ENCODE measurements around the gene NUTM1.

NUTM1 gene

GRCh38 chr15:34349769-34350168 lies 6.7 kb downstream of the NUTM1 start:
- TF ChIP-seq GATA3 (IDR thresholded peaks at IDR 0.05; ENCODE audit: low read depth, low read length) (no peak), GATA2 (IDR thresholded peaks at IDR 0.05; ENCODE audit: low read depth, low read length) (no peak)

GRCh38 chr15:34353627-34354026 lies 10.5 kb downstream of the NUTM1 start:
- no peak for TF ChIP-seq GATA2 (IDR thresholded peaks at IDR 0.05; ENCODE audit: low read depth, low read length)
- no peak for TF ChIP-seq GATA3 (IDR thresholded peaks at IDR 0.05; ENCODE audit: low read depth, low read length)

GRCh38 chr15:34354286-34354685 lies 11.2 kb downstream of the NUTM1 start:
- TF ChIP-seq GATA3 (IDR thresholded peaks at IDR 0.05; ENCODE audit: low read depth, low read length) (no peak), GATA2 (IDR thresholded peaks at IDR 0.05; ENCODE audit: low read depth, low read length) (no peak)

GRCh38 chr15:34355241-34355640 lies 12.1 kb downstream of the NUTM1 start:
- TF ChIP-seq GATA2 (IDR thresholded peaks at IDR 0.05; ENCODE audit: low read depth, low read length) (no peak), GATA3 (IDR thresholded peaks at IDR 0.05; ENCODE audit: low read depth, low read length) (no peak)

GRCh38 chr15:34357653-34358052 lies 14.5 kb downstream of the NUTM1 start:
- TF ChIP-seq GATA2 (IDR thresholded peaks at IDR 0.05; ENCODE audit: low read depth, low read length) (no peak), GATA3 (IDR thresholded peaks at IDR 0.05; ENCODE audit: low read depth, low read length) (no peak)

- TF ChIP-seq GATA3 (IDR thresholded peaks at IDR 0.05; ENCODE audit: low read depth, low read length) (no peak), GATA2 (IDR thresholded peaks at IDR 0.05; ENCODE audit: low read depth, low read length) (no peak)
Measured at GRCh38 chr15:34358367-34358766, 15.3 kb downstream of the NUTM1 start.

GRCh38 chr15:34358948-34359347 lies 15.8 kb downstream of the NUTM1 start:
- no peak for TF ChIP-seq GATA3 (IDR thresholded peaks at IDR 0.05; ENCODE audit: low read depth, low read length)

GRCh38 chr15:34359416-34359815 lies 16.3 kb downstream of the NUTM1 start:
- TF ChIP-seq GATA3 (IDR thresholded peaks at IDR 0.05; ENCODE audit: low read depth, low read length) (no peak), GATA2 (IDR thresholded peaks at IDR 0.05; ENCODE audit: low read depth, low read length) (no peak)

- TF ChIP-seq GATA2 (IDR thresholded peaks at IDR 0.05; ENCODE audit: low read depth, low read length) (no peak), GATA3 (IDR thresholded peaks at IDR 0.05; ENCODE audit: low read depth, low read length) (no peak)
Measured at GRCh38 chr15:34360298-34360697, 17.2 kb downstream of the NUTM1 start.

GRCh38 chr15:34361278-34361677 lies 18.2 kb downstream of the NUTM1 start:
- TF ChIP-seq GATA3 (IDR thresholded peaks at IDR 0.05; ENCODE audit: low read depth, low read length) (no peak), GATA2 (IDR thresholded peaks at IDR 0.05; ENCODE audit: low read depth, low read length) (no peak)

- TF ChIP-seq GATA2 (IDR thresholded peaks at IDR 0.05; ENCODE audit: low read depth, low read length) (no peak), GATA3 (IDR thresholded peaks at IDR 0.05; ENCODE audit: low read depth, low read length) (no peak)
Measured at GRCh38 chr15:34362047-34362773, 19.1 kb downstream of the NUTM1 start.

- TF ChIP-seq GATA3 (IDR thresholded peaks at IDR 0.05; ENCODE audit: low read depth, low read length) (no peak), GATA2 (IDR thresholded peaks at IDR 0.05; ENCODE audit: low read depth, low read length) (no peak)
Measured at GRCh38 chr15:34364041-34364440, 20.9 kb downstream of the NUTM1 start.

- no peak for TF ChIP-seq GATA2 (IDR thresholded peaks at IDR 0.05; ENCODE audit: low read depth, low read length)
- no peak for TF ChIP-seq GATA3 (IDR thresholded peaks at IDR 0.05; ENCODE audit: low read depth, low read length)
Measured at GRCh38 chr15:34365091-34365825, 22.1 kb downstream of the NUTM1 start.

- TF ChIP-seq GATA3 (IDR thresholded peaks at IDR 0.05; ENCODE audit: low read depth, low read length): no peak
- TF ChIP-seq GATA2 (IDR thresholded peaks at IDR 0.05; ENCODE audit: low read depth, low read length): no peak
Measured at GRCh38 chr15:34365836-34366235, 22.7 kb downstream of the NUTM1 start.
